ENCODE measurements around the gene CAAP1. TPM values are rescaled to one million over a fixed set of nuclear protein-coding genes. Genes with fewer than 3 reads are reported as not detected.

CAAP1 gene, protein sequence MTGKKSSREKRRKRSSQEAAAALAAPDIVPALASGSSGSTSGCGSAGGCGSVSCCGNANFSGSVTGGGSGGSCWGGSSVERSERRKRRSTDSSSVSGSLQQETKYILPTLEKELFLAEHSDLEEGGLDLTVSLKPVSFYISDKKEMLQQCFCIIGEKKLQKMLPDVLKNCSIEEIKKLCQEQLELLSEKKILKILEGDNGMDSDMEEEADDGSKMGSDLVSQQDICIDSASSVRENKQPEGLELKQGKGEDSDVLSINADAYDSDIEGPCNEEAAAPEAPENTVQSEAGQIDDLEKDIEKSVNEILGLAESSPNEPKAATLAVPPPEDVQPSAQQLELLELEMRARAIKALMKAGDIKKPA
- total RNA-seq (2022; extraction: Qiagen RNA extraction), result 14.9 to 25.0 TPM (median 17.6 TPM) in 5 replicates

DNA sequence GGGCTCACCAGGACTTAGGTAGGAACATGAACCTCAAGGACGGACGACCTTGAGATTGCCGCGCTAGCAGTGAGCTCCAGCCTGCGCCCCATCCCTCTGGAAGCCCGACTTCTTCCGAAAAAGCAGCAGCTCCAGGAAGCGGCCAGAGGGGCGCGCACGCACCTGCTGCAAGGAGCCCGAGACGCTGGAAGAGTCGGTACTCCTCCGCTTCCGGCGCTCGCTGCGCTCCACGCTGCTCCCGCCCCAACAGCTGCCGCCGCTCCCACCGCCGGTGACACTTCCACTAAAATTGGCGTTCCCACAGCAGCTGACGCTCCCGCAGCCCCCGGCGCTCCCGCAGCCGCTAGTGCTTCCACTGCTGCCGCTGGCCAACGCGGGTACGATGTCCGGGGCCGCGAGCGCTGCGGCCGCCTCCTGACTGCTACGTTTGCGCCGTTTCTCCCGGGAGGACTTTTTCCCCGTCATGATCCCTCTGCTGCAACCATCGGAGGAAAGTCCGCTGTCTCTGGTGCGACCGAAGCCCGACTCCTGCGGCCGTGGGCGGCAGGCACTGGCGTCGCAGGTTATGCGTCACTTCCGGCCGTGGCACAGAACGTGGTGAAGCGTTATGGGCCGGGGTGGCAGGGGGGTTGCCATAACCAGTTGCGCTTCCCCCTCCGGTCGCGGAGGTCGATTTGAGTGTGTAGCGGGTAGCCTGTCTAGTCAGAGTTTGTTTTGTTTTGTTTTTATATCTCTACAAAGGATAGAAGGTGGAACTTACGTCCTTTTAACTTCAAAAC lies at the start of gene CAAP1:
Gene CAAP1, minus strand, starts transcription at position 552 of the 779 bp plus-strand sequence. Its CDS starts 87 bp downstream, at position 465.

Other genes starting within 250 kb of the CAAP1 start
- 29.0 to 34.8 TPM (median 33.2 TPM) in 5 replicates for gene PLAA, start 54.4 kb upstream of the CAAP1 start, total RNA-seq (2022; extraction: Qiagen RNA extraction)
- 12.6 to 14.4 TPM (median 13.6 TPM) in 5 replicates for gene IFT74, start 63.6 kb upstream of the CAAP1 start, total RNA-seq (2022; extraction: Qiagen RNA extraction)
- not detected in 5 replicates for gene LRRC19, start 112.9 kb upstream of the CAAP1 start, total RNA-seq (2022; extraction: Qiagen RNA extraction)
- 0.05 to 0.16 TPM (median 0.13 TPM) in 5 replicates for gene TEK, start 216.4 kb upstream of the CAAP1 start, total RNA-seq (2022; extraction: Qiagen RNA extraction)